ENCODE results near the gene GATAD2B. TPM values are rescaled to one million over a fixed set of nuclear protein-coding genes. Genes with fewer than 3 reads are reported as not detected.

The GATAD2B gene
- polyA plus RNA-seq, 1 experiment, result 3.6 TPM

GRCh38 chr1:153922076-153922971 is 448 bp downstream of the GATAD2B start:
- POLR2A ChIA-PET, result interaction anchor here (0.5 to 1.0 kb wide), 3 partner anchors 16 to 67 kb away, joined by 6 to 9 read pairs (median 6); no protein-coding TSS in a partner anchor
- Histone ChIP-seq H3K27me3 (ENCODE audit: control insufficient read depth, insufficient read depth, low read length) (no peaks in the 10 kb centered on the region), H3K36me3 (ENCODE audit: control insufficient read depth, insufficient read depth, low read length) (no peaks in the 10 kb centered on the region; the same call in 1 of the 2 replicates), H3K4me3 (ENCODE audit: low read depth, low read length) (peak overlapping the region; percentile 76)
- no peak for DNase-seq (ENCODE audit: low read depth)
- TF ChIP-seq CTCF (IDR thresholded peaks at IDR 0.05; ENCODE audit: insufficient read depth, low read depth, low read length), result peak; percentile 13; the same call in 1 of the 2 replicates
- CTCF ChIA-PET, result interaction anchor here (0.6 to 3.3 kb wide), 10 partner anchors 11 to 125 kb away, joined by 3 to 15 read pairs (median 4); partner anchors contain the start of genes DENND4B and RAB13

- no peaks in the 10 kb centered on the region for H3K27me3 ChIP-seq (ENCODE audit: control insufficient read depth, insufficient read depth, low read length)
- no peak for TF ChIP-seq CTCF (IDR thresholded peaks at IDR 0.05; ENCODE audit: insufficient read depth, low read depth, low read length)
- no peak for DNase-seq (ENCODE audit: low read depth)
- peak overlapping the region; percentile 76 for H3K4me3 ChIP-seq (ENCODE audit: low read depth, low read length)
- ChIA-PET CTCF (interaction anchor here (0.6 to 3.3 kb wide), 6 partner anchors 11 to 124 kb away, joined by 3 to 15 read pairs (median 6); partner anchors contain the start of genes DENND4B and RAB13), POLR2A (interaction anchor here (0.5 kb wide), 1 partner anchor 66 kb away, joined by 9 read pairs; no protein-coding TSS in a partner anchor)
- no peaks in the 10 kb centered on the region; the same call in 1 of the 2 replicates for H3K36me3 ChIP-seq (ENCODE audit: control insufficient read depth, insufficient read depth, low read length)
These were observed 1.0 kb downstream of the GATAD2B start for GRCh38 chr1:153921803-153922075.

- H3K4me3 ChIP-seq (ENCODE audit: low read depth, low read length), result peak overlapping the region; percentile 76
- no peaks in the 10 kb centered on the region; the same call in 1 of the 2 replicates for H3K36me3 ChIP-seq (ENCODE audit: control insufficient read depth, insufficient read depth, low read length)
- H3K27me3 ChIP-seq (ENCODE audit: control insufficient read depth, insufficient read depth, low read length), result no peaks in the 10 kb centered on the region
- CTCF ChIA-PET, result interaction anchor here (0.6 to 3.3 kb wide), 6 partner anchors 11 to 124 kb away, joined by 3 to 15 read pairs (median 6); partner anchors contain the start of genes DENND4B and RAB13
- POLR2A ChIA-PET, result interaction anchor here (0.6 kb wide), 1 partner anchor 359 kb away, joined by 4 read pairs; no protein-coding TSS in a partner anchor
- no peak for TF ChIP-seq CTCF (IDR thresholded peaks at IDR 0.05; ENCODE audit: insufficient read depth, low read depth, low read length)
- no peak for DNase-seq (ENCODE audit: low read depth)
These were observed 1.5 kb downstream of the GATAD2B start for GRCh38 chr1:153921080-153921802.

- no peak for DNase-seq (ENCODE audit: low read depth)
- TF ChIP-seq CTCF (IDR thresholded peaks at IDR 0.05; ENCODE audit: insufficient read depth, low read depth, low read length), result peak; percentile 35; the same call in 1 of the 2 replicates
- Histone ChIP-seq H3K27me3 (ENCODE audit: control insufficient read depth, insufficient read depth, low read length) (no peaks in the 10 kb centered on the region), H3K4me3 (ENCODE audit: low read depth, low read length) (no peak overlapping the region), H3K36me3 (ENCODE audit: control insufficient read depth, insufficient read depth, low read length) (no peaks in the 10 kb centered on the region; the same call in 1 of the 2 replicates)
- CTCF ChIA-PET, result interaction anchor here (1.2 to 3.3 kb wide), 3 partner anchors 10 to 123 kb away, joined by 3 to 15 read pairs (median 9); no protein-coding TSS in a partner anchor
- POLR2A ChIA-PET, result no interaction called here
These were observed 2.6 kb downstream of the GATAD2B start for GRCh38 chr1:153919876-153920852.

All from BJ (cell line).